Activated CD4-positive, alpha-beta T cell treated with anti-CD3 and anti-CD28 coated beads, Interleukin-2, amount 10 ng/mL, durations not matched to agents 7 days and 5 days (primary cell): Measurements from ENCODE around the gene KCNV2. TPM values are rescaled to one million over a fixed set of nuclear protein-coding genes. Genes with fewer than 3 reads are reported as not detected.

ENCODE experiments used
- CTCF ChIA-PET: fragments of 350-600 bp; sonication (Branson Sonifier 250); formaldehyde crosslinking; loops from one replicate; lab custom pipeline; 2021; ENCODE audit warnings: antibody characterized with exemption; lab: Charles Lee
- POLR2A ChIA-PET: fragments of 350-600 bp; sonication (Branson Sonifier 250); formaldehyde crosslinking; loops from one replicate; lab custom pipeline; 2021; ENCODE audit warnings: antibody characterized with exemption; lab: Charles Lee
- DNase-seq: peaks from one replicate; pipeline ENCODE4 v3.0.0-alpha.2; 2020
- H3K27ac Mint-ChIP-seq: one replicate; pipeline ENCODE4 v1.8.0; 2021; ENCODE audit warnings: mild to moderate bottlenecking, moderate library complexity, mixed read lengths
- H3K27me3 Mint-ChIP-seq: one replicate; pipeline ENCODE4 v1.8.0; 2021; ENCODE audit warnings: mixed read lengths
- H3K36me3 Mint-ChIP-seq: one replicate; pipeline ENCODE4 v1.8.0; 2021; ENCODE audit warnings: low read depth, mixed read lengths
- H3K4me1 Mint-ChIP-seq: one replicate; pipeline ENCODE4 v1.8.0; 2021; ENCODE audit warnings: mixed read lengths
- H3K4me3 Mint-ChIP-seq: one replicate; pipeline ENCODE4 v1.8.0; 2021; ENCODE audit warnings: mild to moderate bottlenecking, moderate library complexity, mixed read lengths
- H3K9me3 Mint-ChIP-seq: one replicate; pipeline ENCODE4 v1.8.0; 2021; ENCODE audit warnings: mixed read lengths
- total RNA-seq, 2 experiments: library from RNA; stranded (reverse); gene quantifications; one replicate each; pipeline ENCODE4 v1.2.3, GENCODE V29; 2021

Gene KCNV2
- total RNA-seq, 2 experiments from 2014 or later = not detected

DNA sequence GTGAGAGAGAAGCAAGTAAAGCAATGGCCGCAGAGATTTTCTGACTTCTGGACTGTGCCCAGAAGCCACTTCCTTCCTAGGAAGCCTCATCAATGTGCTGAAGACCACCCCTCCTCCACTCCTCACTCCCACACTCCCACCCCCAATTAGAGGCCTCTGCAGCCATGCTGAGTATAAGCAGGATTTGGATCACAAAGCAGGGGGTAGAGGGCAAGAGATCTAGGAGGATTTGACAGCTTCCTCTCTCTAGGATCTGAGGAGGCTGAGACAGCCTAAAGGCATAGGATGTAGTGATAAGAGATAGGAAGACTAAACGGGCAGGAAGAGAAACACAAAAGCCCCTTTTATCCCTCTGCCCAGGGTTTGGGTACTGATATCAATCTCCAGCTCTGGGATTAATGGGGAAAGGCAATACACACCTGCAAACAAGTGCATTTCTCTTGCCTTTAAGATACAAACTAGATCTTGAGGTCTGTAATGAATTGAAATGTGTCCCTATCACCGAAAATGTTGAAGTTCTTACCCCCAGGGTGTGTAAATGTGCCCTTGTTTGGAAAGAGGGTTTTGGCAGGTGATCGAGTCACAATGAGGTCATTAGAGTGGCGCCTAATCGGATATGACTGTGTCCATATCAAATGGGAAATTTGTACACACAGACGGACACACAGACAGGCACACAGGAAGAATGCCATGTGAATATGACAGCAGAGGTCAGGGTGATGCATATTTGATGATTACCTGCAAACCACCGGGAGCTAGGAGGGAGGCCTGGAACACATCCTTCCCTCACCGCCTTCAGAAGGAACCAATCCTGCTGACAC, 28.5 kb downstream of the KCNV2 start:
- H3K9me3 Mint-ChIP-seq = peaks cover 4% of the 10 kb centered on the region
- no peak for DNase-seq
- POLR2A ChIA-PET = no interaction called here
- H3K36me3 Mint-ChIP-seq = peaks cover 9% of the 10 kb centered on the region
- H3K27me3 Mint-ChIP-seq = no peaks in the 10 kb centered on the region
- no peak overlapping the region for H3K27ac Mint-ChIP-seq
- peaks cover 2% of the 10 kb centered on the region for H3K4me1 Mint-ChIP-seq
- CTCF ChIA-PET = interaction anchor here (0.6 to 1.0 kb wide), 3 partner anchors 10 to 66 kb away, joined by 3 read pairs; no protein-coding TSS in a partner anchor
- H3K4me3 Mint-ChIP-seq = no peak overlapping the region

DNA sequence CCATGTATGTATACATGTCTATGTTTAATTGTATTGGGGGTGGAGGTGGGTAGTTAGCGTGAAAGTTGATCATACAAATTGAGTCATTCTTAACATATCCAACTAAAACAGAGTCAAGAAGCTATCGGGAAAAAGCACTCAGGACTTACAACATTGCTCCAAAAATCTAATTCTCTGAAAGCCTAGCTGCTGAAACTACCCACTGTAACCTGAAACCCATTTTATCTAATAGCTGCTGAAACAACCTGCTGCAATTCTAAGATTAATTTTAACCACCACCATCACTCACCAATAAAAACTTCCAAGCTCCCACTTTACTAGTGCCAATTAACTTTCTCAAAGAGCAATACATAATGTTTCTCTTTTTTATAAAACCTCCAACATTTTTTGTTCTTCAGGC, 32.2 kb downstream of the KCNV2 start:
- ChIA-PET CTCF (no interaction called here), POLR2A (no interaction called here)
- no peak overlapping the region for H3K4me3 Mint-ChIP-seq
- peaks cover 3% of the 10 kb centered on the region for H3K4me1 Mint-ChIP-seq
- no peaks in the 10 kb centered on the region for H3K27me3 Mint-ChIP-seq
- no peak for DNase-seq
- H3K9me3 Mint-ChIP-seq = peaks cover 10% of the 10 kb centered on the region
- peaks cover 21% of the 10 kb centered on the region for H3K36me3 Mint-ChIP-seq
- no peak overlapping the region for H3K27ac Mint-ChIP-seq

GRCh38 chr9:2755285-2755684, 38.0 kb downstream of the KCNV2 start:
- H3K27me3 Mint-ChIP-seq = no peaks in the 10 kb centered on the region
- CTCF ChIA-PET = interaction anchor here (1.0 kb wide), 1 partner anchor 9 kb away, joined by 3 read pairs; no protein-coding TSS in a partner anchor
- POLR2A ChIA-PET = no interaction called here
- DNase-seq = no peak
- H3K4me1 Mint-ChIP-seq = peaks cover 4% of the 10 kb centered on the region
- peaks cover 6% of the 10 kb centered on the region for H3K9me3 Mint-ChIP-seq
- no peak overlapping the region for H3K4me3 Mint-ChIP-seq
- H3K36me3 Mint-ChIP-seq = peaks cover 36% of the 10 kb centered on the region
- H3K27ac Mint-ChIP-seq = no peak overlapping the region

DNA sequence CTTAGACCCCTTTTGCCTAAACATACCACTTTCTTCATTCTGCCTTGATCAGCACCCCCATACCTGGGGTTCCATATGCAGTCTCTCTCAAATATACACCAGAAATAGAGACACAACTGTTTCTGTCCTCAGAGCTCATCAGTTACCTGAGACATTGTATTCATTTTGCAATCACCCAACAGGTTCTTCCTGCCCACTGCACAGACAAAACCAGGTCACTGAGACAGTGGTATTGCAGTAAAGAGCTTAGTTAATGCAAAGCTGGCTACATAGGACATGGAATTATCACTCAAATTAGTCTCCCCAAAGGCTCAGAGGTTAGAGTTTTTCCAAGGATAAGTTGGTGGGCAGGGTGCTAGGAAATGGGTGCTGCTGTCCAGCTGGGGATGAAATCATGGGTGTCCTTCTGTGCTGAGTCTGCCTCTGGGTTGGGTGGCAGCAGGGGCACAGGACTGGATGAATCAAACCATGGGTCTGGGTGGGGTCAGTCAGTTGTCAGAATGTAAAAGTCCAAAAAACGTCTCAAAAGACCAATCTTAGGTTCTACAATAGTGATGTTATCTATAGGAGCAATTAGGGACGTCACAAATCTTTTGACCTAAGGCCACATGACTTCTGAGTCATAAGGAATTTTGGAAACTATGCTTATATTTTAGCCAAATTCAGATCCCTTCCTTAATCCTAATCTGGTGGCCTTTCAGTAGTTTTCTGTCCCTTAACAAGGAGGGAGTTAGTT, 41.0 kb downstream of the KCNV2 start:
- DNase-seq = no peak
- H3K4me3 Mint-ChIP-seq = no peak overlapping the region
- peaks cover 31% of the 10 kb centered on the region for H3K36me3 Mint-ChIP-seq
- H3K27ac Mint-ChIP-seq = no peak overlapping the region
- peaks cover 5% of the 10 kb centered on the region for H3K9me3 Mint-ChIP-seq
- CTCF ChIA-PET = no interaction called here
- H3K27me3 Mint-ChIP-seq = no peaks in the 10 kb centered on the region
- POLR2A ChIA-PET = no interaction called here
- H3K4me1 Mint-ChIP-seq = peaks cover 7% of the 10 kb centered on the region

GRCh38 chr9:2758898-2759510, 41.7 kb downstream of the KCNV2 start:
- H3K27me3 Mint-ChIP-seq = no peaks in the 10 kb centered on the region
- H3K4me1 Mint-ChIP-seq = peaks cover 14% of the 10 kb centered on the region
- ChIA-PET POLR2A (no interaction called here), CTCF (no interaction called here)
- no peak overlapping the region for H3K27ac Mint-ChIP-seq
- no peaks in the 10 kb centered on the region for H3K9me3 Mint-ChIP-seq
- no peak for DNase-seq
- H3K4me3 Mint-ChIP-seq = no peak overlapping the region
- peaks cover 28% of the 10 kb centered on the region for H3K36me3 Mint-ChIP-seq

- Mint-ChIP-seq H3K36me3 (peaks cover 26% of the 10 kb centered on the region), H3K4me3 (no peak overlapping the region), H3K9me3 (no peaks in the 10 kb centered on the region), H3K4me1 (peaks cover 37% of the 10 kb centered on the region), H3K27me3 (no peaks in the 10 kb centered on the region), H3K27ac (no peak overlapping the region)
- ChIA-PET POLR2A (no interaction called here), CTCF (no interaction called here)
- DNase-seq = no peak
Observed at GRCh38 chr9:2761424-2761823, 44.1 kb downstream of the KCNV2 start.

GRCh38 chr9:2764353-2764752, 47.0 kb downstream of the KCNV2 start:
- peak overlapping the region; percentile 93 for H3K27ac Mint-ChIP-seq
- peak; percentile 63 for DNase-seq
- peaks cover 35% of the 10 kb centered on the region for H3K36me3 Mint-ChIP-seq
- ChIA-PET POLR2A (no interaction called here), CTCF (interaction anchor here (0.6 to 1.0 kb wide), 2 partner anchors 10 to 26 kb away, joined by 3 to 5 read pairs; no protein-coding TSS in a partner anchor)
- no peaks in the 10 kb centered on the region for H3K9me3 Mint-ChIP-seq
- H3K4me3 Mint-ChIP-seq = peak overlapping the region; percentile 6
- peaks cover 34% of the 10 kb centered on the region for H3K4me1 Mint-ChIP-seq
- no peaks in the 10 kb centered on the region for H3K27me3 Mint-ChIP-seq

DNA sequence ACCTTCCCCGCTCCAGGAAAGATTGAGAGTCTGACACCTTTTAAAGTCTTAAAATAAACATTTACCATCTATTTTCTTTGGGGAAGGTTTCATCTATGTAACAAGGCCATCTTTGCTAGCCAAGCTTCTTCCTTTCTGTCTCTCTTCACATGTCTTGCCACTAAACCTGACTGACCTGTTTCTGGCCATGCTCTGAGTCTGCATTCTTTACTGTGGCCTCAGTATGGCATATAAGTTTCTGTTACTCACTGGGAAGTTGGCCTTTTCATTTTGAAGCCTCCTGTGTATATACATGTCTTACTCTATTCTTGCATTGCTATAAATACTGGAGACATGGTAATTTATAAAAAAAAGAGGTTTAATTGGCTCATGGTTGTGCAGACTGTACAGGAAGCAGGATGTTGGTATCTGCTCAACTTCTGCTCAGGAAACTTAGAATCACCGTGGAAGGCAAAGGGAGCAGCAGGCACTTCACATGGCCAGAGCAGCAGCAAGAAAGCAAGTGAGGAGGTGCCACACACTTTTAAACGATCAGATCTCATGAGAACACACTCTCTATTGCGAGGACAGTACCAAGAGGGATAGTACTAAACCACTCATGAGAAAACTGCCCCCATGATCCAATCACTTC, 48.1 kb downstream of the KCNV2 start:
- Mint-ChIP-seq H3K36me3 (peaks cover 31% of the 10 kb centered on the region), H3K27me3 (no peaks in the 10 kb centered on the region), H3K9me3 (no peaks in the 10 kb centered on the region), H3K27ac (peak overlapping the region; percentile 87), H3K4me1 (peaks cover 34% of the 10 kb centered on the region), H3K4me3 (no peak overlapping the region)
- POLR2A ChIA-PET = no interaction called here
- CTCF ChIA-PET = interaction anchor here (0.6 to 1.0 kb wide), 2 partner anchors 9 to 27 kb away, joined by 3 to 5 read pairs; no protein-coding TSS in a partner anchor
- DNase-seq = peak; percentile 11

DNA sequence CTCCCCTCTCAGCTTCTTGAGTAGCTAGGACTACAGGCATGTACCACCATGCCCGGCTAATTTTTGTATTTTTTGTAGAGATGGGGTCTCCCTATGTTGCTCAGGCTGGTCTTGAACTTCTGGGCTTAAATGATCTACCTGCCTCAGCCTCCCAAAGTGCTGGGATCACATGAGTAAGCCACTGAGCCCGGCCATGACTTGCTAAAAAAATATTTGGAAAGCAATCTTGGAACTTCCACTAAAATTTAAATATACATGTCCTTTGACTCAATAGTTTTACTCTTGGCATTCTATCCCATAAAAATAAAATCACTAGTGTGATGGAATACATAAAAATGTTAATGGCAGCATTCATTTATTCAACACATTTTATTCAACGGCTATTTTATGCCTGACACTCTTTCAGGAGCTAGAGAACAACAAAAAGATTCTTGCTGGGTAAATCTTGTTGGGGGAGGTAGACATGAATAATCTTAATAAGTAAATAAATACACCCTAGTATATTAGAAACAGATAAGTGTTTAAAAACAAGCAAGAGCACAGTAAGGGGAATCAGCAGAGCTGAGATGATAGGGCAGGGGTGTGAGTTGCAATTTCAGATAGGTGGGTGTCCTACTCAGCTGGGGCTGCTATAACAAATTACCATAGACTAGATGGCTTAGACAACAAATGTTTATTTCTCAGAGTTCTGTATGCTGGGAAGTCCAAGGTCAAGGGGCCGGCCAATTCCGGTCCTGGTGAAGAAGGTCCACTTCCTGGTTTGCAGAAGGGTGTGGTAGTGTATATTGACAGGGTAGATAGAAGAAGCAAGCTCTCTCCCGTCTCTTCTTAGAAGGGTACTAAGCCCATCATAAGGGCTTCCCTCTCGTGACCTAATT, 50.7 kb downstream of the KCNV2 start:
- ChIA-PET CTCF (no interaction called here), POLR2A (no interaction called here)
- no peak for DNase-seq
- peak overlapping the region; percentile 9 for H3K27ac Mint-ChIP-seq
- no peak overlapping the region for H3K4me3 Mint-ChIP-seq
- peaks cover 32% of the 10 kb centered on the region for H3K4me1 Mint-ChIP-seq
- H3K9me3 Mint-ChIP-seq = peaks cover 3% of the 10 kb centered on the region
- H3K27me3 Mint-ChIP-seq = no peaks in the 10 kb centered on the region
- H3K36me3 Mint-ChIP-seq = peaks cover 47% of the 10 kb centered on the region

- CTCF ChIA-PET = no interaction called here
- POLR2A ChIA-PET = no interaction called here
- Mint-ChIP-seq H3K27ac (no peak overlapping the region), H3K36me3 (peaks cover 72% of the 10 kb centered on the region), H3K4me1 (peaks cover 2% of the 10 kb centered on the region), H3K27me3 (no peaks in the 10 kb centered on the region), H3K4me3 (no peak overlapping the region), H3K9me3 (peaks cover 26% of the 10 kb centered on the region)
- no peak for DNase-seq
Observed at GRCh38 chr9:2771087-2771486, 53.8 kb downstream of the KCNV2 start.

- H3K36me3 Mint-ChIP-seq = peaks cover 77% of the 10 kb centered on the region
- H3K4me3 Mint-ChIP-seq = no peak overlapping the region
- H3K4me1 Mint-ChIP-seq = no peaks in the 10 kb centered on the region
- CTCF ChIA-PET = no interaction called here
- no peak for DNase-seq
- no peaks in the 10 kb centered on the region for H3K27me3 Mint-ChIP-seq
- POLR2A ChIA-PET = no interaction called here
- peaks cover 32% of the 10 kb centered on the region for H3K9me3 Mint-ChIP-seq
- no peak overlapping the region for H3K27ac Mint-ChIP-seq
Observed at GRCh38 chr9:2771661-2772060, 54.4 kb downstream of the KCNV2 start.

GRCh38 chr9:2777454-2777853, 60.1 kb downstream of the KCNV2 start:
- peaks cover 44% of the 10 kb centered on the region for H3K9me3 Mint-ChIP-seq

More at GRCh38 chr9:2777454-2777853, 60.1 kb downstream of the KCNV2 start:
- ChIA-PET CTCF (no interaction called here), POLR2A (no interaction called here)
- Mint-ChIP-seq H3K4me3 (no peak overlapping the region), H3K36me3 (peaks cover 91% of the 10 kb centered on the region), H3K27ac (no peak overlapping the region), H3K4me1 (no peaks in the 10 kb centered on the region), H3K27me3 (no peaks in the 10 kb centered on the region)
- DNase-seq = no peak
